Lower leg skin (tissue), 3 donors: Measurements from ENCODE around the gene KRT72.

Experiments
- POLR2A ChIP-seq, 2 donors: fragments of 450-650 bp; IDR thresholded peaks; one replicate each; pipeline ENCODE4 v1.6.1; 2016 to 2017; ENCODE audit warnings: antibody characterized with exemption in 2 of 2, mild to moderate bottlenecking in 1 of 2, moderate library complexity in 1 of 2
- TF ChIP-seq, protein P1 (sequence below), 3 donors: fragments of 450-650 bp; IDR thresholded peaks; one replicate each; pipeline ENCODE4 v1.5.1; 2016; ENCODE audit warnings: antibody characterized with exemption in 3 of 3, mild to moderate bottlenecking in 3 of 3, moderate library complexity in 2 of 3

DNA sequence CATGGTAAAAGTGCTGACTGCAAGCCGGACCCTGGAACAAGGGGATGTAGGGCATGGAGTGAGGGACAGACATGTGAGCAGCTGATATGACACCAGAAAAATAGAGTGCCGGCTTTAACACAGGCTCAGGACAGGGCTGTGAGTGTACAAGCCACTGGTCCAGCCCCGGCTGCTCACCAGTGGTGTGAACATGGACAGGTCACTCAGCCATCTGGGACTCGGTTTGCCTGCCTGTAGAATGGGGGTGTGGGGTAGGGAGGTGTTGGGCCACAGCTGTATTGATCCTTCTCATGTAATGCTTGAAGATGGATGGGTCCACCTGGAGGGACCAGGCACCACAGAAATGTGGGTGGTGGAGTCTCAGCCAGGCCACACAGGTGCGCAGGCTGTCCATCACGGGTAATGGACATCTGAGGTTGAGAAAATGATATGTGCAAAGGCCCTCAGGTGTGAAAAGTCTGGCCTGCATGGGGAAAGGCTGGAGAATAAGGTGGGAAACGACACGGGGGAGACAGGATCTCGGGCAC lies 17.0 kb downstream of the KRT72 start:
- TF ChIP-seq, protein P1, sequence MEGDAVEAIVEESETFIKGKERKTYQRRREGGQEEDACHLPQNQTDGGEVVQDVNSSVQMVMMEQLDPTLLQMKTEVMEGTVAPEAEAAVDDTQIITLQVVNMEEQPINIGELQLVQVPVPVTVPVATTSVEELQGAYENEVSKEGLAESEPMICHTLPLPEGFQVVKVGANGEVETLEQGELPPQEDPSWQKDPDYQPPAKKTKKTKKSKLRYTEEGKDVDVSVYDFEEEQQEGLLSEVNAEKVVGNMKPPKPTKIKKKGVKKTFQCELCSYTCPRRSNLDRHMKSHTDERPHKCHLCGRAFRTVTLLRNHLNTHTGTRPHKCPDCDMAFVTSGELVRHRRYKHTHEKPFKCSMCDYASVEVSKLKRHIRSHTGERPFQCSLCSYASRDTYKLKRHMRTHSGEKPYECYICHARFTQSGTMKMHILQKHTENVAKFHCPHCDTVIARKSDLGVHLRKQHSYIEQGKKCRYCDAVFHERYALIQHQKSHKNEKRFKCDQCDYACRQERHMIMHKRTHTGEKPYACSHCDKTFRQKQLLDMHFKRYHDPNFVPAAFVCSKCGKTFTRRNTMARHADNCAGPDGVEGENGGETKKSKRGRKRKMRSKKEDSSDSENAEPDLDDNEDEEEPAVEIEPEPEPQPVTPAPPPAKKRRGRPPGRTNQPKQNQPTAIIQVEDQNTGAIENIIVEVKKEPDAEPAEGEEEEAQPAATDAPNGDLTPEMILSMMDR (IDR thresholded peaks at IDR 0.05): no peak
- TF ChIP-seq POLR2A (IDR thresholded peaks at IDR 0.05): no peak
